Fibroblast of villous mesenchyme (primary cell): Measurements from ENCODE around the gene HNRNPL. TPM values are rescaled to one million over a fixed set of nuclear protein-coding genes. Genes with fewer than 3 reads are reported as not detected.
"Not testable (repeated sequence)": the region's sequence is repeated elsewhere in the genome, so short reads cannot be mapped to it uniquely, and the experiment has no call there.

Source experiments
- DNase-seq: peaks from one replicate; pipeline ENCODE4 v3.0.0-alpha.2; 2010; ENCODE audit warnings: low read depth
- H3K4me3 ChIP-seq: 2 replicates; pipeline ENCODE4 v1.5.1; 2011; ENCODE audit warnings: low read depth, mild to moderate bottlenecking, low read length
- total RNA-seq: library from RNA; depleted of rRNA; stranded (reverse); fragments of >200 nt; gene quantifications from 2 replicates; pipeline ENCODE4 v1.2.3, GENCODE V29; 2012
- TF ChIP-seq, protein P1 (sequence below): IDR thresholded peaks from 2 replicates; pipeline ENCODE4 v1.5.1; 2012; ENCODE audit warnings: low read depth, mild to moderate bottlenecking, low read length; ENCODE audit not compliant: insufficient read depth

Gene HNRNPL
- total RNA-seq, 1 donor, result 268 TPM

DNA sequence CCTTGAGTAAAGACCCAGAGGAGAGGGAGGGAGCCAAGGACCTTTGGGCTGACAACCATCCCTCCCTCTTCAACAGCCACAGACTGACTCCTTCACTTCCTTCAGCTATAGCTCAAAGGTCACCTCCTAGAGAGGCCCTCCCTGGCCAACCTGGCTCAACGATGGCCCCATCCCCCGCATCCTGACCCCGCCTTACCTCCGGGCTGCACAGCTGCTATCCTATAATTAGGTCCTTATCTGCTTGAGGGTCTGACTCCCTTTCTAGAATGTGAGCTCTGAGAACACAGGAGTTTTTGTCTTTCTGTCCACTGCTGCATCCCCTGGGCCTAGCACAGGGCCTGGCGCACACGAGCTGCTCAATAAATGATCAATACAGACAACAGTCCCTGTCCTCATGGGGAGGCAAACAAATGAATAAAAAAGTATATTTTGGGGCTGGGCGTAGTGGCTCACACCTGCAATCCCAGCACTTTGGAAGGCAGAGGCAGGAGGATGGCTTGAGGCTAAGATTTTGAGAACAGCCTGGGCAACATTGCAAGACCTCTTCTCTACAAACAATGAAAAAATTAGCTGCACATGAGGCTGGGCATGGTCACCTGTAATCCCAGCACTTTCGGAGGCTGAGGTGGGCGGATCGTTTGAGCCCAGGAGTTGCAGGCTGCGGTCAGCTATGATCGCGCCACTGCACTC is 30.4 kb downstream of the HNRNPL start:
- TF ChIP-seq, protein P1, sequence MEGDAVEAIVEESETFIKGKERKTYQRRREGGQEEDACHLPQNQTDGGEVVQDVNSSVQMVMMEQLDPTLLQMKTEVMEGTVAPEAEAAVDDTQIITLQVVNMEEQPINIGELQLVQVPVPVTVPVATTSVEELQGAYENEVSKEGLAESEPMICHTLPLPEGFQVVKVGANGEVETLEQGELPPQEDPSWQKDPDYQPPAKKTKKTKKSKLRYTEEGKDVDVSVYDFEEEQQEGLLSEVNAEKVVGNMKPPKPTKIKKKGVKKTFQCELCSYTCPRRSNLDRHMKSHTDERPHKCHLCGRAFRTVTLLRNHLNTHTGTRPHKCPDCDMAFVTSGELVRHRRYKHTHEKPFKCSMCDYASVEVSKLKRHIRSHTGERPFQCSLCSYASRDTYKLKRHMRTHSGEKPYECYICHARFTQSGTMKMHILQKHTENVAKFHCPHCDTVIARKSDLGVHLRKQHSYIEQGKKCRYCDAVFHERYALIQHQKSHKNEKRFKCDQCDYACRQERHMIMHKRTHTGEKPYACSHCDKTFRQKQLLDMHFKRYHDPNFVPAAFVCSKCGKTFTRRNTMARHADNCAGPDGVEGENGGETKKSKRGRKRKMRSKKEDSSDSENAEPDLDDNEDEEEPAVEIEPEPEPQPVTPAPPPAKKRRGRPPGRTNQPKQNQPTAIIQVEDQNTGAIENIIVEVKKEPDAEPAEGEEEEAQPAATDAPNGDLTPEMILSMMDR, result no peak
- H3K4me3 ChIP-seq, result no peak overlapping the region
- DNase-seq, result no peak

DNA sequence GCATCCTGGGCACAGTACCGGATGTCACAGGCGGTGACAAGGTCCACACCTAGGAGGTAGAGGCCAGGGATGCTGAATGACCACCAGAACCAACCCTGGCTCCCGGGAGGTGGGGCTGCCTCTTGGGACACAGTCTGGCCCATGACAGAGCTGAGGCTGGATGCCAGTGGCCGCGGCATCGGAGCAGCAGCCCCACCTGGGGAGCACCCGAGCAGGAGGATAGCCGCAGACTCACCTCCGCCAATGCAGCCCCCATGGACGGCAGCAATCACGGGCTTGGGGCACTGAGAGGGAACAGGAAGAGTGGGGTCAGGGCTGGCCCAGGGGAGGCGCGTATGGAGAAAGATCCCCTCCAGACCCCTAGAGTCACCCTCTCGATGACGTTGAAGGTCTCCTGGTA is 32.7 kb downstream of the HNRNPL start:
- no peak for DNase-seq
- TF ChIP-seq, protein P1, result no peak
- H3K4me3 ChIP-seq, result no peak overlapping the region

DNA sequence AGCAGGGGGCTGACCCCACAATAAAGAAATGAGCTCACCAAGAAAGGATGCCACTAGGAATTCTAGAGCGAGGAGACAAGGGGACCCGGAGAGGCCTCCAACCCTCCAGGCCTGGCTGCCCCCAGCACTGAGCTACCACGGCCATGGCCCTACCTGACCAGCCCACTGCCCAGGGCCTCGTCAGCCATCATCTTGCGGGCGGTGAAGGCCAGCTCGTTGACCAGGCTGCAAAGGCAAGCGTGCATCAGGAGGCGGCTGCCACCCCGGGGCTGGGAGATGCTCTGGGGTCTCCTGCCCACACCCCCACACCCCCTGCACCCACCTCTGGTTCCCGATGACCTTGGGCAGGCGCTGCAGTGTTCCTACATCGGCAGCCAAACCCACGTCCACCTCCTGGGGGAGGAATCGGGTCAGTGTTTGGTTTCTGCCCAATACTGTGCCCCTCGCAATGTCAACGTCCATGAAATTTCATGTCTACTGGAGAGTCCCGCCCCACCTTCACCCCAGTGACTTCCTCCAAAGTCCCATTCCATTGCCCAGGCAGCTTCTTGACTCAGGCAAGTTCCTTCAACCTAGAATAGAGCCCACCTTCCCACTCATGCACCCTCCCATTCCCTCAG is 33.5 kb downstream of the HNRNPL start:
- no peak overlapping the region for H3K4me3 ChIP-seq
- TF ChIP-seq, protein P1, result no peak
- no peak for DNase-seq

DNA sequence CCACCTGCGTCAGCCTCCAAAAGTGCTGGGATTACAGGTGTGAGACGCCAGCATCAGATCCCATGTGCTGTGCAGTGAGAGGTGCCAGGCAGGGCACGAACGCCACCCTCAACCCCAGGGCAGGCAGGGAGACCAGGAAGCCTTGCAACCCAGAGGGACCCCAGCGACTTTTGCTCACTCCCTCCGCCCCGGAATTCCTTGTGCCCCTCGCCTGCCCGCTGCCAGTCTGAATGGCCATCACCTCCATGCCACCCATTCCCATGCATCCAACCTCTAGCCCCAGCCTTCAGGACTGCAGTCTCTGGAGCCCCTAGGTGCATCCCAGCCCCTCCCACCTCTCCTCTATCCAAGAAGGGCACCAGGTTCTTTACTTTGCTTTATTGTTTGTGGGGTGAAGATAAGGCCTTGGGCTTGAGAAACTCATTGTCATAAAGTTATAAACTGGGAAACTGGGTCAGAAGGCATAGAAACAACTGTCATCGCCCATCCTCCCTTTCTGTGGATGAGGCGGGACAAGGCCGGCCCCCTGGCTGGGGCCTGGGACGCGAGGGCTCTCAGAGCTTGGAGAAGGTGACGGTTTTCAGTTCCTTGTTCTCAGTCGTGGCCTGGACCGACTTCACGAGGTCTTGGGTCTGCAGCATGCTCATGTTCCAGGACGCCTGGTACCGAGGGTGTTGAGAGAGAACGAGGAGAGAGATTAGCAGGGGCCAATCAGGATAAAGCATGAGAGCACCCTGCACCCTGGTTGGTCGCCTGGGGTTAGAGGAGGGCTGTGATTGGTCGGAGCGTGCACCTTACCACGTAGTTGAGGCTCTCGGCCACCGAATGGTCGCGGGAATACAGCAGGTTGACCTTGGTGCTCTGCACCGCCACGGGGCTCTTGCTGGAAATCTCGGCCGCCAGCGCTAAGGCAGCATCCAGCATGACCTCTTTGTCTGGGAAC is 34.5 kb downstream of the HNRNPL start:
- TF ChIP-seq, protein P1, result no peak
- no peak for DNase-seq
- H3K4me3 ChIP-seq, result no peak overlapping the region

DNA sequence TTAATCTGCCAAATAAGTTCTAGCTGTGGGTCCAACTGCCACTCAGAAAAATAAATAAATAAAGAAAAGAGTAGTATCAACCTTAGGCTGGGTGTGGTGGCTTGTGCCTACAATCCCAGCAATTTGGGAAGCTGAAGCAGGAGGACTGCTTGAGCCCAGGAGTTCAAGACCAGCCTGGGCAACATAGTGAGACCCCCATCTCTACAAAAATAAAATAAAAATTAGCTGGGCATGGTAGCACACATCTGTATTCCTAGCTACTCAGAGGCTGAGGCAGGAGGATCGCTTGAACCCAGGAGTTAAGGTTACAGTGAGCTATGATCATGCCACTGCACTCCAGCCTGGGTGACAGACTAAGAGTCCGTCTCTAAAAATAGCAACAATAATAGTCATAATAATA is 35.9 kb downstream of the HNRNPL start:
- DNase-seq, H3K4me3 ChIP-seq: not testable (repeated sequence)

DNA sequence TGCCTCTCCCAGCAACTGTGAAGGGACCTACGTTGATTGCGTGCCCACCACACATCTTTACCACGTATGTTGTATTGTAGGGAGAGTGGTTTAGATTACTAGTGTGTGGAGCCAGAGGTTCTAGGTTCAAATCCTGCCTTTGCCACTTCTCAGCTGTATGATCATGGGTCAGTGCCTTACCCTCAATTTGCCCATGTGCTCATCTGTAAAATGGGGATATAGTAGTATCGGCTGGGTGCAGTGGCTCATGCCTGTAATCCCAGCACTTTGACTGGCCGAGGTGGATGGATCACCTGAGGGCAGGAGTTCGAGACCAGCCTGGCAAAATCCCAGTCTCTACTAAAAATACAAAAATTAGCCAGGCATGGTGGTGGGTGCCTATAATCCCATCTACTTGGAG is 36.5 kb downstream of the HNRNPL start:
- TF ChIP-seq, protein P1, result no peak
- DNase-seq, result no peak
- no peak overlapping the region for H3K4me3 ChIP-seq

DNA sequence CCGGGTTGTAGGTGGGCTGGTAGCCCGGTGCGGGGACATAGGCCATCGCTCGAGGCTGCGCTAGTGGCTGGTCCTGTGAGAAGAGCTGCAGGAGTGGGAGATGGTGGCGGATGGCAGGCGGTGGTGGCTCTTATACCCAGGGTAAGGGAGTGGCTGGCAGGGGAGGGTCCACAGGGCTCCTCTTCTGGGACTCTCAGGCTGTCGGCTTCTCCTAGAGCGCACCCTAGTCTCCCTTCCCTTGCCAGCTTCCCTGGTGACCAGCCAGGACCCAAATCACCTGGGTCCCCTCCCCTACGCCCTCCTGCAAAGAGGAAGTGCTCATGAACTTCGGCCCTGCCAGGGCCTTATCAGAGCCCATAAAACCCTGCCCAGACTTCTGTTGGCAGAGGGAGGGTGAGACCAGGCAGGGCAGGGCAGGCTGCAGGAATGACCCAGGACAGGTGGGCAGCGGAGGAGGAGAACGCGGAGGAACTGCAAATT is 36.9 kb downstream of the HNRNPL start, which contains the start of gene LGALS4:
Gene LGALS4 (minus strand): TSS at position 105 of the 480 bp plus-strand sequence. CDS start 59 bp downstream, at position 46.
- TF ChIP-seq, protein P1, result no peak
- H3K4me3 ChIP-seq, result no peak within 1 kb of the TSS
- DNase-seq, result no peak
